HepG2 (cell line): ENCODE measurements around the gene CITED2. TPM values are rescaled to one million over a fixed set of nuclear protein-coding genes. Genes with fewer than 3 reads are reported as not detected.
A peak's percentile ranks its signal among the peaks of the same experiment; 100 is the strongest.

Experiments used
- HMG20B ChIP-seq: conservative IDR thresholded peaks from 2 replicates; pipeline ENCODE4 v1.6.1; 2016; ENCODE audit warnings: missing genetic modification reagents, missing compliant biosample characterization
- HOXA3 ChIP-seq: sonication (generic); formaldehyde crosslinking; IDR thresholded peaks from 2 replicates; pipeline ENCODE4 v1.5.0; 2020; ENCODE audit warnings: missing genetic modification reagents
- HOXA9 ChIP-seq: sonication (generic); formaldehyde crosslinking; IDR thresholded peaks from 2 replicates; pipeline ENCODE4 v1.8.1; 2022; ENCODE audit warnings: missing genetic modification reagents, mild to moderate bottlenecking, moderate library complexity, borderline replicate concordance
- IKZF1 ChIP-seq: fragments of 450-650 bp; IDR thresholded peaks from 2 replicates; pipeline ENCODE4 v1.7.1; 2016
- NBN ChIP-seq: fragments of 450-650 bp; conservative IDR thresholded peaks from 2 replicates; pipeline ENCODE4 v1.6.1; 2017
- NFATC3 ChIP-seq: sonication (generic); formaldehyde crosslinking; IDR thresholded peaks from 2 replicates; pipeline ENCODE4 v1.5.1; 2020; ENCODE audit warnings: mild to moderate bottlenecking, missing genetic modification reagents
- NFYC ChIP-seq: IDR thresholded peaks from 2 replicates; pipeline ENCODE4 v1.6.1; 2016; ENCODE audit warnings: missing genetic modification reagents, missing compliant biosample characterization
- NRL ChIP-seq: sonication (generic); formaldehyde crosslinking; IDR thresholded peaks from 2 replicates; pipeline ENCODE4 v1.5.0; 2020; ENCODE audit warnings: missing genetic modification reagents, mild to moderate bottlenecking, moderate library complexity, borderline replicate concordance
- PHF8 ChIP-seq: sonication (generic); formaldehyde crosslinking; IDR thresholded peaks from 2 replicates; pipeline ENCODE4 v1.5.0; 2020; ENCODE audit warnings: missing genetic modification reagents
- POLR2AphosphoS2 ChIP-seq: IDR thresholded peaks from 2 replicates; pipeline ENCODE4 v1.6.1; 2011; ENCODE audit warnings: low read depth, low read length, improper control_type of control experiment
- POLR2G ChIP-seq: fragments of 200-400 bp; formaldehyde crosslinking; IDR thresholded peaks from 2 replicates; pipeline ENCODE4 v1.6.1; 2018; ENCODE audit warnings: mild to moderate bottlenecking, low read depth, low read length, moderate library complexity
- SALL2 ChIP-seq: sonication (generic); formaldehyde crosslinking; IDR thresholded peaks from 2 replicates; pipeline ENCODE4 v1.8.1; 2023; ENCODE audit warnings: mild to moderate bottlenecking, missing genetic modification reagents, inconsistent platforms
- SRSF4 ChIP-seq: fragments of 200-400 bp; formaldehyde crosslinking; IDR thresholded peaks from one replicate; pipeline ENCODE4 v1.6.1; 2018; ENCODE audit warnings: mild to moderate bottlenecking, low read depth, low read length, moderate library complexity; ENCODE audit not compliant: poor library complexity, severe bottlenecking
- TERF1 ChIP-seq: sonication (generic); formaldehyde crosslinking; IDR thresholded peaks from 2 replicates; pipeline ENCODE4 v1.8.0; 2022; ENCODE audit warnings: mild to moderate bottlenecking, missing genetic modification reagents, moderate library complexity
- U2AF1 ChIP-seq: fragments of 200-400 bp; formaldehyde crosslinking; optimal IDR thresholded peaks from 2 replicates; pipeline ENCODE3; 2017; ENCODE audit warnings: mild to moderate bottlenecking, low read depth, low read length
- ZBTB39 ChIP-seq: sonication (generic); formaldehyde crosslinking; IDR thresholded peaks from 2 replicates; pipeline ENCODE4 v1.5.0; 2020; ENCODE audit warnings: missing genetic modification reagents
- ZBTB46 ChIP-seq: sonication (generic); formaldehyde crosslinking; IDR thresholded peaks from 2 replicates; pipeline ENCODE4 v1.4.0; 2020; ENCODE audit warnings: mild to moderate bottlenecking, missing genetic modification reagents, borderline replicate concordance
- ZNF512 ChIP-seq: sonication (generic); formaldehyde crosslinking; IDR thresholded peaks from 2 replicates; pipeline ENCODE4 v1.4.0; 2020; ENCODE audit warnings: mild to moderate bottlenecking, missing genetic modification reagents
- ZNF530 ChIP-seq: sonication (generic); formaldehyde crosslinking; IDR thresholded peaks from 2 replicates; pipeline ENCODE4 v1.5.0; 2020; ENCODE audit warnings: low read depth, mild to moderate bottlenecking, missing genetic modification reagents
- ZNF784 ChIP-seq: sonication (generic); formaldehyde crosslinking; IDR thresholded peaks from 2 replicates; pipeline ENCODE4 v1.5.1; 2020; ENCODE audit warnings: missing genetic modification reagents, mild to moderate bottlenecking, borderline replicate concordance
- polyA plus RNA-seq, 8 experiments: library from polyadenylated mRNA; depleted of rRNA in 3 of 8; stranded (reverse) in 7 of 8; unstranded in 1 of 8; fragments of >200 nt; fragmentation: Illumina TruSeq in 4 of 8; extraction: Trizol in 4 of 8; gene quantifications; 2 replicates each; pipeline versions ENCODE4 v1.2.1 to v1.2.3, GENCODE V29; 2011 to 2016; ENCODE audit warnings: low read depth in 4 of 8, missing spikeins in 1 of 8, mixed read lengths in 1 of 8; ENCODE audit not compliant: insufficient read depth in 1 of 8
- total RNA-seq, 5 experiments: library from RNA; depleted of rRNA; stranded (reverse); fragments of >200 nt; fragmentation: Illumina TruSeq; extraction: Trizol; gene quantifications; 2 replicates each; pipeline ENCODE4 v1.2.3, GENCODE V29; 2016; ENCODE audit warnings: low read depth in 1 of 5

Gene CITED2
- total and polyA plus RNA-seq, 2 of the 13 experiments (the other 11 are each of a cell fraction or from before 2014, with no cell fraction given): 17.6 to 57.2 TPM

GRCh38 chr6:139374357-139375225 is at the start of gene CITED2 (continued):
- TF ChIP-seq ZNF784 (CRISPR knock-in tag) (peak; percentile 92; the same call in 1 of the 2 replicates), NRL (CRISPR knock-in tag) (peak; percentile 73; the same call in 1 of the 2 replicates), U2AF1 (peak; percentile 93), TERF1 (CRISPR knock-in tag) (0 out of 2 replicates have a peak, but pooled peaks have one; percentile 45), PHF8 (peak; percentile 76), ZNF530 (CRISPR knock-in tag) (0 out of 2 replicates have a peak, but pooled peaks have one; percentile 80), NFATC3 (0 out of 2 replicates have a peak, but pooled peaks have one; percentile 47), ZBTB39 (peak; percentile 20; the same call in 1 of the 2 replicates), ZBTB46 (CRISPR knock-in tag) (no peak; the same call in 1 of the 2 replicates), POLR2AphosphoS2 (peak; percentile 93), ZNF512 (no peak), NBN (no peak), SRSF4 (no peak), IKZF1 (no peak), POLR2G (peak; percentile 100), SALL2 (peak; percentile 90), HOXA3 (CRISPR knock-in tag) (peak; percentile 82; the same call in 1 of the 2 replicates), HMG20B (peak; percentile 78; the same call in 1 of the 2 replicates), NFYC (CRISPR knock-in tag) (peak; percentile 60), HOXA9 (peak; percentile 96)
